ENCODE data around the gene HPF1.
"Not testable (repeated sequence)": the region's sequence is repeated elsewhere in the genome, so short reads cannot be mapped to it uniquely, and the experiment has no call there.

HPF1 gene

GRCh38 chr4:169757575-169758184, at the start of gene HPF1:
HPF1 (minus strand) TSS chr4:169757944; CDS start chr4:169757877, 67 bp downstream.
- peak; percentile 86 for DNase-seq (ENCODE audit: low spot score)

DNA sequence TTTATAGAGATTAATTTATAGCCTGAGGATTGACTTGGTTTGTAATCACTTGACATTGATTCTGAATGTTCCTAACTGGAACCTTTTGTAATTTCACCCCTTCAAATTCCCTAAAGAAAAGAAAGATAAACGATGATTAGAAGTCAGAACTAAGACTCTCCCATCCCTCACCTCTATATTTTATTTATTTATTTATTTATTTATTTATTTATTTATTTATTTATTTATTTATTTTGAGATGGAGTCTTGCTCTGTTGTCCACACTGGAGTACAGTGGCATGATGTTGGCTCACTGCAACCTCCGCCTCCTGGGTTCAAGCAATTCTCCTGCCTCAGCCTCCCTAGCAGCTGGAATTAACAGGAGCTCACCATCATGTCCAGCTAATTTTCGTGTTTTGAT, 49.0 kb upstream of the HPF1 start:
- DNase-seq (ENCODE audit: low spot score) = not testable (repeated sequence)

GRCh38 chr4:169803413-169803812, 45.7 kb upstream of the HPF1 start:
- DNase-seq (ENCODE audit: low spot score) = no peak

- DNase-seq (ENCODE audit: low spot score) = no peak
Measured at GRCh38 chr4:169802873-169803272, 45.1 kb upstream of the HPF1 start.

- DNase-seq (ENCODE audit: low spot score) = no peak
Measured at GRCh38 chr4:169800541-169800940, 42.8 kb upstream of the HPF1 start.

- no peak for DNase-seq (ENCODE audit: low spot score)
Measured at GRCh38 chr4:169799260-169799659, 41.5 kb upstream of the HPF1 start.

DNA sequence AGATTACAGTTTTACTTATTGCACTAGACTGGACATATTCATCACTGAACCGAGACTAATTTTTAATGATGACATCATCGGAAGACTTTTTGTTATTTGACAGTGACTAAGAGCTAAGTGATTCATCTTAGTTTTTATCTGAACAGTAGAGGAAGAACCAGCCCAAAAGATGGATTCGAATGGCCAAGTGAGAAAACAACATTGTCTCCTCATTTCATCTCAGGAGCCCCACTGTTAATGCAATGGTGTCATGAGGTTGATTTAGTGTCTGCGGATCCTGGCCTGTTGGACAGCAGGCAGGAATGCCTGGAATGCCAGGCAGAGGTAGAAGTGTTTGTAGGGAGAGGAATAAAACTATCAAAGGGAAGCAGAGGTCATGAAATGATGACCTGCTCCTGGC, 37.8 kb upstream of the HPF1 start:
- no peak for DNase-seq (ENCODE audit: low spot score)

DNA sequence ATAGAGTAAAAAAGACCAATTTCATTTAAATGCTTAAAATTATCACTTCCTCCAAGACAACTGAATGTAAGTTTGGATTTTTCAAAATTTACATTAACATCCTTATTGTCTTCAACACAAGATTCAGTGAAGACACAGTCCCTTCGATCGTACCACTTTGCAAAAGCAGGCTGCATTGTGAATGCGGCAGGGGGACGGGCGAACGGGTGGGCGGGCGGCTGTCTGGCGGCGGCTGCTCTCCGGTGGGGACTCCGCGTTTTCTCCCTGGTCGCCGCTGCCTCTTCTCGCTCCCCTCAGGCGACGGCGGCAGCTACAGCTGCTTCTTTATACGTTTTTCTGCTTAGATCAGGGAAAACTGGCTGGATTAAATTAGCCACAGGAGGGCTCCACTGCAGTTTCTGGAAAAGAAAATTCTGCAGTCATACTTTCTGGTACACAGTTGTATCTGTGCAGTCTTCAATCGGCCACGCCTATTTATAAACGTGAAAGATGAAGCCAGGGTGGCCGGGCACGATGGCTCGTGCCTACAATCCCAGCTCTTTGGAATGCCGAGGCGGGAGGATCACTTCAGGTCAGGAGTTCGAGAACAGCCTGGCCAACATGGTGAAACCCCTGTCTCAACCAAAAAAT, 33.9 kb upstream of the HPF1 start:
- DNase-seq (ENCODE audit: low spot score) = peak; percentile 78

GRCh38 chr4:169791062-169791461, 33.3 kb upstream of the HPF1 start:
- peak; percentile 16 for DNase-seq (ENCODE audit: low spot score)

GRCh38 chr4:169774466-169775445, 17.0 kb upstream of the HPF1 start:
- DNase-seq (ENCODE audit: low spot score) = no peak

DNA sequence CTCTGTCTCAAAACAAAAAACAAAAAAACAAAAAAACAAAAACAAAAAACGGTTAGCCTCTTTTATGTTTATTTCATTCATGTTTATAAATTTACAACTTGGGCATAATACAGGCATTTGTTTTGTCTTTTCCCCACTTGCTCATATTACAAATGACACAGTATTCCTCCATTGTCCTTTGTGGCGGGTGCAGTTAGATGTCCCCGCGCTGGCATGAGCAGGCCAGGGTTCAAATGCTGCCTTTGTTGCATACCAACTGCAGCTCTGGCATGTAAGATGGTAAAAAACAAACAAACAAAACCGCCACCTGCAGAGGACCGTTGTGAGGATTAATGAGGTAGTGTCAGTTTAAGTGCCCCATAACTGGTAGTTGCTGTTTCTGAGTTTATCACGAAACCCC, 16.1 kb upstream of the HPF1 start:
- DNase-seq (ENCODE audit: low spot score) = no peak

DNA sequence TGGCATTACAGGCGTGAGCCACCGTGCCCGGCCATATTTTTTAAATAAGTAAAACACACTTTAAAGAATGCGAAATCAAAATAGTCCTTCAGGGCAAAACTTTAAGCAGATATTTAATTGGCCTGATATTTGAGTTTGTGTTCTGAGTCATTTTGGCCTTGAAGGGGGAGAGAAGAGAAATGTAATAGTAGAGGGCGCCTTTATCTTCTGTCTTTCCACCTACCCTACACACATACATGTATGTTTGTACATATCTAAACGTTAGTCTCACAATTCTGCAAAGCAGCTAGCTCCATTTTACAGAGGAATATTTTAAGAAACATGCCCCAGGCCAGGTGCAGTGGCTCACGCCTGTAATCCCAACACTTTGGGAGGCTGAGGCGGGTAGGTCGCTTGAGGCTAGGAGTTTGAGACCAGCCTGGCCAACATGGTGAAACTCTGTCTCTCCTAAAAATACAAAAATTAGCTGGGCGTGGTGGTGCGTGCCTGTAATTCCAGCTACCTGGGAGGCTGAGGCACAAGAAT, 13.9 kb upstream of the HPF1 start:
- not testable (repeated sequence) for DNase-seq (ENCODE audit: low spot score)

DNA sequence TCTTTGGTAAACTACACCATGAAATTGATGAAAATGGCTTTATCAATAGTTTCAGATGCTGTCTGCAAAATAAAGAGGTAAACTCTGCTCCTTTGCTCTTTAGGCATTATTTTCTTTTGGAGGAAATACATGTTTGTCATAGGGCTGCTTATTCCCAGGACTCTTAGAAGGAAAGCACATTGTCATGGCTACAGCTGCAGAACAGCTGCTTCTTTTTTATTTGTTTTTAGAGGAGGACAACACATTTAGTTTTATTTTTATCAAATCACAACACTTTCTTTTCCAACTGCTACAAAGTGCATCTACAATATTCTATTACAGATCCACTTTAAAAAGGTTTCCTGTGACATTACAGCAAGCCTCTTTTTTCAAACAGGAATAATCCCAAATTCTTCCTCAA, 12.7 kb upstream of the HPF1 start:
- no peak for DNase-seq (ENCODE audit: low spot score)

GRCh38 chr4:169768385-169768784, 10.6 kb upstream of the HPF1 start:
- DNase-seq (ENCODE audit: low spot score) = no peak

DNA sequence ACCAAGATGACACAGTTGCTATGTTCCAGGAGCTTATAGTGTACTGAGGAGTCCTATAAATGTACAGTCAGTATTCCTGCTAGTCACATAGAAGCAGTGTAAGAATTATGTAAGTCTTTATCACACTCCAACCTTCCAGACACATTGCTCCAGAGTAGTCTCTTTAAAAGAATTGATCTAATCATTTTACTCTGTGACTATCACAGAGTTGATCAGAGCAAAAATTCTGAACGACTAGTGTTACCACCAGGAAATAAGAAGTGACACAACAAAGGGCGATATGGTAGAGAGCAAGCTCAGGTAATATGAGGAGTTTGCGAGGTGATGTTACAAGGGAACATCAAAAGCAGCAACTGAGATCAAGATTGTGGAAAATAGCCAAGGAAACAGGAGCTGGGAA, 9.0 kb upstream of the HPF1 start:
- no peak for DNase-seq (ENCODE audit: low spot score)

DNA sequence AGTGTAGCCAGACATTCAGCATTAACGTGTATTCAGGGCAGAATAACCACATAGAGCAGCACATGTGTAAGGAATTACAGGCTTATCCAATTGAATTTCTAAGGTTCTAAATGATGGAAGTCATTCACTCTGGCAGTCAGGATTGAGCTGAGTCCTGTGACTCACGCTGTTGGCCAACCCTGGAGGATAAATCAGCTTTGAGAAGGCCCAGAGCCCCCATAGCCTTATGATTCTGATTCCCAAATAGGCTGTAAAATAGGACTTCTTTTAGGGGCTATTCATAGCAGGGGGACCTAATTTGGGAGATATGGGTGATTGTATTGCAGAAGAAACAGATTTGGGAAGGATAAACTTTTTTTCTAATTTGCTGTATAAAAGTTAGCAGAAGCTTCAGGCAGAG, 8.1 kb upstream of the HPF1 start:
- DNase-seq (ENCODE audit: low spot score) = no peak

DNA sequence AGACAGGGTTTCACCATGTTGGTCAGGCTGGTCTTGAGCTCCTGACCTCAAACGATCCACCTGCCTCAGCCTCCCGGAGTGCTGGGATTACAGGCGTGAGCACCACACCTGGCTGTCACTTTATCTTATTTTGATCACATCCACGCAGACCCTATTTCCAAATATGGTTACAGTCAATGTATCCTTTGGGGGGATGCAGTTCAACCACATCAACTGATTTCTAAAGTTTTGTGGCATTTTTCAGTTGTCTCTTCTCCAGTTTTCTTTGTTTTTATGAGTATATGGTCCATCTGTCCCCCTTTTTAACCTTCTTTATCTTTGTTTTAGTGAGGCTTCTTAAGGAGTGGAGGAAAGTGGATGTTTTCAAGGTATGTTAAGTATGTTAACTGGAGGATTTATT, 4.1 kb upstream of the HPF1 start:
- DNase-seq (ENCODE audit: low spot score) = no peak

- no peak for DNase-seq (ENCODE audit: low spot score)
Measured at GRCh38 chr4:169758401-169758962, 738 bp upstream of the HPF1 start.

DNA sequence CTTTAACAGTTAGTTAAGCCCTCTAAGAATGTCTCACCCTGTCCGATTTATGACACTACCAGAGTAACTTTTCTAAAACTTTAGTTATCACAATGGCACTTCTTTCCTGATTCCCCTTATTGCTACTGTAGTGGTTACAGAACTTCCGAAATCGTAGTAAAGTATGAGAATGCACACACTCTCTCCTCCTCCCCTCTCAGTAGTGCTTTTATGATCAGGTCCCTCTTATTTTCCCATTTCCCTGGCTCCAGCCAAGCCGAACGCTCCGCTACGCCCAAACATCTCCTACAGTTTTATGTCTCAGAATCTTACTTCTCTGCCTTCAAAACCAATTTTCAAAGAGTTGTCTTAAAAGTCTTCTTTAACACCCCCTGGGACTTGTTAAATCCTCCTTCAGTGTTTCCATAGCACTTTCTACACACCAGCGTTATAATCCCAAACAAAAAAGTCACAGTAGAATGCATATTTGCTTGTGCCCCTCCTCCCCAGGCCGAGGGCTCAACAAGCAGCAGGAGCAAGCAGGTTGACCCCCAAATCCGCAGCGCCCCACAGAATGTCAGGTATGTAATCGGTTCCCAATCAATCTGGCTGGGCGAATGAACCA, 671 bp downstream of the HPF1 start:
- no peak for DNase-seq (ENCODE audit: low spot score)

DNA sequence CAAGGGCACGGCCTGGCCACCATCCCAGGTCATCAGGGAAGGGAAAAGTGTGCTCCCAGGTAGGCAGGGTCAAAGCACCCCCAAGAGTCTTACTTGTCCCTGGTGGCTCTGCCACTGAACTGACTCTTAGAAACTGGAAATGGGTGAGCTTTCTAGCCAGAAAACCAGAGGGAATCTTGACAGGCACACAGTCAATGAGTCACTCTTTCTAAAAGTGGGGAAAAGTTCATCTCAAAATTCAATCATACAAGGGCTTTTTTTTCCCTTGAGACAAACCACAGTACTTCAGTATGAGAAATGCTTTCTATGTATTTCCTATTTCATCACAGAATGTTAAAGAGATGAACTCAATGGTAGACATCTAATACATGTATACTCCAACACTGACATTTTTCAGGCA, 12.5 kb downstream of the HPF1 start:
- no peak for DNase-seq (ENCODE audit: low spot score)

DNA sequence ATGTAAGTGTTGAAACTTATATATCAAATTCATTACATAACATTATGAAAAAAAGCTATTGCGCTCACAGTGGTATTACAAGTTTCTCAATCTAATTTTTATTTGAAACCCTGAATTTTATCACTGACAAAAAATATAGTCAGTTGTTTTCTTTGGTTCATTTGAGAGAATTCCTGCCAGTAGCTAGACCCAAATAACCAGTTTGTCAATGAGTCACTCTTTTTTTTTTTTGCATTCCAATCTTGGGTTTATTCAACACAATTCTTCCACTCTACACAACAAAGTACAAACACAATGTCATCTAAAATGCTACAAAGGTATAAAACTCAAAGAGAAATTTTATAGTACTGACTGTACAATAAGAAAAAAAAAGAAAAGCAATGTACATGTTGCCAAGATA, 13.1 kb downstream of the HPF1 start:
- DNase-seq (ENCODE audit: low spot score) = no peak

DNA sequence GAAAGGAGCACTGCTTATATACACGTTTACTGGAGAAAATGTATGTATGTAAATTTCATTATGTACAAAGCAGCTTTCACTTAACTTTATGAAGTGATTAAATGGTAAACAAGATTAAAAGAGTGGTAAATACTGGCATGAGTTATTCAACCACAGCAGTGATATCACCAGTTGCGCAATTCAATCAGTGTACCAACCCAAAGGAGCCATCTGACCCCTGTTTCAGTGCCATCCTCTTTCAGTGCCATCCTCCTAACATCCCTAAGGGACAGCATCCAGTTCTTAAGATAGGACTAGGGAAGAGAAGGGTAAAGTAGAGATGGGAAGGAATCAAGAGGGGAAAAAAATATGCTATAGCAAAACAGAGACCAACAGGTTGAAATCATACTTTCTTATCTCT, 16.2 kb downstream of the HPF1 start:
- DNase-seq (ENCODE audit: low spot score) = no peak

Measured in SW480 (cell line).